Stimulated activated CD4-positive, alpha-beta T cell treated with anti-CD3 and anti-CD28 coated beads, Interleukin-12 subunit alpha, Interleukin-12 subunit beta, amount 100 ng/mL, for 4 hours (primary cell): ENCODE data around the gene CTIF.

ENCODE experiments used
- DNase-seq: peaks from one replicate; pipeline ENCODE4 v3.0.0-alpha.2; 2020

Gene CTIF

GRCh38 chr18:48842259-48843061, 303.6 kb downstream of the CTIF start:
- DNase-seq = no peak

GRCh38 chr18:48843162-48843561, 304.3 kb downstream of the CTIF start:
- DNase-seq = no peak

- no peak for DNase-seq
These were observed 304.8 kb downstream of the CTIF start for GRCh38 chr18:48843596-48843995.

GRCh38 chr18:48844271-48844670, 305.4 kb downstream of the CTIF start:
- no peak for DNase-seq

- no peak for DNase-seq
These were observed 306.3 kb downstream of the CTIF start for GRCh38 chr18:48845174-48845573.

- no peak for DNase-seq
These were observed 307.6 kb downstream of the CTIF start for GRCh38 chr18:48846423-48846932.

GRCh38 chr18:48847807-48848486, 309.1 kb downstream of the CTIF start:
- no peak for DNase-seq

GRCh38 chr18:48848641-48849143, 309.9 kb downstream of the CTIF start:
- DNase-seq = no peak

- DNase-seq = no peak
These were observed 312.2 kb downstream of the CTIF start for GRCh38 chr18:48850822-48851598.

GRCh38 chr18:48851599-48851960, 312.7 kb downstream of the CTIF start:
- DNase-seq = no peak

- DNase-seq = no peak
These were observed 313.5 kb downstream of the CTIF start for GRCh38 chr18:48852292-48852691.

GRCh38 chr18:48852794-48853193, 314.0 kb downstream of the CTIF start:
- no peak for DNase-seq

GRCh38 chr18:48853588-48853987, 314.8 kb downstream of the CTIF start:
- no peak for DNase-seq

GRCh38 chr18:48854780-48855179, 315.9 kb downstream of the CTIF start:
- no peak for DNase-seq

GRCh38 chr18:48855422-48856377, 316.9 kb downstream of the CTIF start:
- DNase-seq = no peak

- no peak for DNase-seq
These were observed 318.3 kb downstream of the CTIF start for GRCh38 chr18:48857023-48857694.

- no peak for DNase-seq
These were observed 319.8 kb downstream of the CTIF start for GRCh38 chr18:48858676-48859075.

GRCh38 chr18:48859311-48860268, 320.8 kb downstream of the CTIF start:
- DNase-seq = no peak

- no peak for DNase-seq
These were observed 321.7 kb downstream of the CTIF start for GRCh38 chr18:48860269-48861180.
